Kidney tubule cell (primary cell): ENCODE results near the gene PRKAG2.

Experiments used
- DNase-seq: peaks from one replicate; pipeline ENCODE4 v3.0.0-alpha.2; 2018; ENCODE audit warnings: low spot score

PRKAG2 gene

DNA sequence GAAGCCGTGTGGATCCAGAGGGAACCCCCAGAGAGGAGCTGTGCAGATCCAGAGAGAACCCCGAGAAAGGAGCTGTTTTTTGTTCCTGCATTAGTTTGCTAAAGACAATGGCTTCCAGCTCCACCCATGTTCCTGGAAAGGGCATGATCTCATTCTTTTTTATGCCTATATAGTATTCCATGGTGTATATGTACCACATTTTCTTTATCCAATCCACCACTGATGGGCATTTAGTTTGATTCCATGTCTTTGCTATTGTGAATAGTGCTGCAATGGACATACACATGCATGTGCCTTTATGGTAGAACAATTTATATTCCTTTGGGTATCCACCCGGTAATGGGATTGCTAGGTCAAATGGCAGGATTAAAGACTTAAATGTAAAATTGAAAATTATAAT, 261.9 kb downstream of the PRKAG2 start:
- no peak for DNase-seq

GRCh38 chr7:151614019-151614418, 262.9 kb downstream of the PRKAG2 start:
- DNase-seq = no peak

GRCh38 chr7:151611878-151612277, 265.0 kb downstream of the PRKAG2 start:
- no peak for DNase-seq

DNA sequence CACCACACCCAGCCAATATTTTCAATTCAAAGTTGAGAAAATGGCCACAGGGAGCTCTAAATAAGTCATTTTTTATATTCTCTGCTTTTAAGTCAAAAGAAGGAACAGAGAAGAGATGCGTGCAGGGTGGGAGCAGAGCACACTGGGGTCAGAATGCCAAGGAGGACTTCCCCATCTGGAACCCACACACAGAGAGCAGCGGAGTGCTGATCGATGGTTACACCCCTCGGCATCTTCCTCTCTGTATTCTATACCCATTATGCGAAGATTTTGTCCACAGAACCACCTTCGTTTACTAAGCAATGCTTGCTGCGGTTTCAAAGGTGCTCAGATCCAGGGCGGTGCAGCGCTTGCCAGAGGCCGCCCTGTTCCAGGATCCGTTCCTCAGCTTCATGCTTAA, 265.9 kb downstream of the PRKAG2 start:
- DNase-seq = no peak

DNA sequence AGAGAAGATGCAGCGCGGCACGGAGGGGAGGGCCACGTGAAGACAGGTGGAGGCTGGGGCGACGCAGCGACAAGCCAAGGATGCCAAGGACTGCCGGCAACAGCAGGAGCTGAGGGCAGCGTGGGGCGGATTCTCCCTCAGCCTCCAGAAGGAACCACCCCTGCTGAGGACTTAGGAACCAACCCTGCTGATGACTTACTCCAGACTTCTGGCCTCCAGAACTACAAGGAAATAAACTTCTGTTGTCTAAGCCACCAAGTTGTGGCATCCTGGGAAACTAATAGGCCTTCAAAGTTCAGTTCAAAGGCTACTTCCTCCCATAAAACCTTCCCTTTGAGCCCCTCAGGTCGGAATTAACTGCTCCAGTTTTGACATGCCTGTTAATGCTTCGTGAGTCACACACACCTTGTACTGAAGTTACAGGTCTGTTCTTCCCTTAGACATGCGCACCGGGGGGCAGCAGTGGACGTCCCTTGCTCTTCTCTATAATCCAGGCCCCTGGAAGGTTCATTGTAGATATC, 268.8 kb downstream of the PRKAG2 start:
- DNase-seq = peak; percentile 61

GRCh38 chr7:151607464-151607867, 269.4 kb downstream of the PRKAG2 start:
- peak; percentile 54 for DNase-seq

GRCh38 chr7:151603951-151604350, 273.0 kb downstream of the PRKAG2 start:
- DNase-seq = no peak

DNA sequence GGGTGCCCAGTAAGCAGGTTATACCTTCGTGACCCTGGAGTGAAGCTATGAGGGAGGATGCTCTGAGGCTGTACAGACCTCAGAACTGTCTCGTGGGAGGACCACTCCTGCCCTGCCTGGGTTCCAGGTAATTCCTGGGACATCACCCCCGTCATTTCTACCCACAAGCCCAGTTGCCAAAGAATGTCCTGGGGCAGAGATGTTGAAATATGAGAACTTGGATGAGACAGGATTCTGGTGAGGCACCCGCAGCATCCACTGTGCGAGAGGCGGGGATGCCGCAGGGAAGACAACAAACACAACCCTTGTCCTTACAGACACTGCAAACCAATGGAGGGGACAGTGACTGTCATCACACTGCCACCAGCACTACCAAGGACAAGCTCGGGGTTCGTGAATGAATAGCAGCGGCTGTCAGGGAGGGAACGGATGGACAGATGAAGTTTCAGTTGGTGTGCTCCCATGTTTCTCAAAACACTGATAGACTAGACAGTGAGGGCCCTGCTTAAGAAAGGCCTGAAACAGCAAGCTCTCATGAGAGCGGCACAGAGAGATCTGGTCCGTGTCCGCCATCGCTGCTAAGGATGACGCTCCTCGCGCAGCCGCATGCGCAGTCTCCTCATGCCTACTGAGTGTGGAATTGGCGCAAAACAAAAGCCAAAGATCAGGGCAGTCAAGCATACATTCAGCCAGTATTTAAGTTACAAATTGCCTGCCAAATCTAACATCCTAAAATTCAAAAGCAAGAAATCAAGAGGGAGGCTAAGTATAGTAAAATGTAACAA, 275.2 kb downstream of the PRKAG2 start:
- DNase-seq = no peak

GRCh38 chr7:151600331-151600730, 276.6 kb downstream of the PRKAG2 start:
- DNase-seq = no peak

DNA sequence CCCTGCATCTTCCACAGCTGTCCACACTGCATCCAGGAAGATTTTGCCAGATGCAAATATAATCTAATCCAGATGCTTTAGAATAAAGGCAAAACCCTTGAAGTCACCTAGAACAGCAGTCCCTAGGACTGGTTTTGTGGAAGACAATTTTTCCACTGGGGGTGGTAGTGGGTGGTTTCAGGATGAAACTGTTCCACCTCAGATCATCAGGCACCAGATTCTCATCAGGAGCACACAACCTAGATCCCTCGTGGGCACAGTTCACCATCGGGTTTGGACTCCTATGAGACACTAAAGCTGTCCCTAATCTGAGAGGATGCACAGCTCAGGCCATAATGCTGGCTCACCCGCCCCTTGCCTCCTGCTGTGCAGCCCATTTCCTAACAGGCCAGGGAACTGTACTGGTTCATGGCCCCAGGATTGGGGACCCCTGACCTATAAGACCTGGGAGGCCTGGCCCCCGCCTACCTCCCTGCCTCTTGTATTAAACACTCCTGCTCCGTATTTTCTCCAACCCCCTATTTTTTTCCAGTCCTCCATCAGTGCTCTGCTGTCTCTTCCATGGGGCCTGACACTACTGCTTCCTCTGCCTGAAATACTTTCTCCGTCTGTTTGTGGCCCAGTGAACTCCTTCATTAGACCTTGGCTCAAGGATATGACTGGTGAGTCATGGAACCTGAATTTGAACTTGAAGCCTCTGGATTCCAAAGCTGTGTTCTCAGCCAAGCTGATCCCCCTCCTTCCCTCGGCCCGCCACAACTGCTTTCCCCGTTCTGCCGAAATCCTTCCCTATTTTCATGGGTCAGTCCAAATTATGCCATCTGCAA, 277.3 kb downstream of the PRKAG2 start:
- peak; percentile 93 for DNase-seq

GRCh38 chr7:151597541-151598444, 279.1 kb downstream of the PRKAG2 start:
- peak; percentile 97 for DNase-seq

GRCh38 chr7:151595702-151596350, 281.1 kb downstream of the PRKAG2 start:
- peak; percentile 68 for DNase-seq

DNA sequence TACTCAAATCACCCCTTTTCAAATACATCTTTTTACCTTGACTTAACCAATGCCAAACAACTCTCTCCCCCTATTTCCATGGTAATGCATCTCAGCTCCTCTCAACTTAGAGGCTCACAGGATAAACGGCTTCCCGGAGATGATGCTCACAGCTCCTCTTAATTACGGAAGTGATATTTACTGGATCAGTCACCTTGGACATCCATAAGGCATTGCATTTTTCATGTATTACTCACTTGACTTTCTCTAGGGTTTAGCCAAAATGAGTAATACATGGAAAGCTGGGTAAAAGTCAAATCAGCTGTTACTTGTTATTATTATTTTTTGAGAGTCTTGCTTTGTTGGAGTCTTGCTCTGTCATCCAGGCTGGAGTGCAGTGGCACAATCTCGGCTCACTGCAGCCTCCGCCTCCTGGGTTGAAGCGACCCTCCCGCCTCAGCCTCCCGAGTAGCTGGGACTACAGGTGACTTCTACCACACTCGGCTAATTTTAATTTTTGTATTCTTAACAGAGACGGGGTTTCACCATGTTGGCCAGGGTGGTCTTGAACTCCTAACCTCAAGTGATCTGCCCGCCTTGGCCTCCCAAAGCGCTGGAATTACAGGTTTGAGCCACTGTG, 283.9 kb downstream of the PRKAG2 start:
- peak; percentile 97 for DNase-seq

- DNase-seq = no peak
These were observed 284.6 kb downstream of the PRKAG2 start for GRCh38 chr7:151592330-151592729.

DNA sequence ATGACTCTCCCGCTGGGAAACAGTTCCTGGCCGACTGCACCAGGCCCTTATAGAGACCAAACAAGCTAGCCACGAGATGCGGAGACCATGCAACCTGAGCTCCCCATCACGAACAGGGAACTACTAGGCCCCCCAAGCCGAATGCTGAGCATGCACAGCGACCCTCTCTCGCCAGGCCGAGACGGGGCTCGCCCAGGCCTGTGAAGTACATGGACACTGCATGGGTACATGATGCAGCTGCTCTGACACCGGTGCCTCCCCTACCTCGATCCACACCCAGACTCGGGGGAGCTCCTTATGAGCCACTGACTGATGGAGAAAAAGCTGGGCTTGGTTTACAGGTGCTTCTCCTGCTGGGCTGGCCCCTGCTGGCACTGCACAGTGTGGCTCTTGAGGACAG, 285.0 kb downstream of the PRKAG2 start:
- DNase-seq = no peak

DNA sequence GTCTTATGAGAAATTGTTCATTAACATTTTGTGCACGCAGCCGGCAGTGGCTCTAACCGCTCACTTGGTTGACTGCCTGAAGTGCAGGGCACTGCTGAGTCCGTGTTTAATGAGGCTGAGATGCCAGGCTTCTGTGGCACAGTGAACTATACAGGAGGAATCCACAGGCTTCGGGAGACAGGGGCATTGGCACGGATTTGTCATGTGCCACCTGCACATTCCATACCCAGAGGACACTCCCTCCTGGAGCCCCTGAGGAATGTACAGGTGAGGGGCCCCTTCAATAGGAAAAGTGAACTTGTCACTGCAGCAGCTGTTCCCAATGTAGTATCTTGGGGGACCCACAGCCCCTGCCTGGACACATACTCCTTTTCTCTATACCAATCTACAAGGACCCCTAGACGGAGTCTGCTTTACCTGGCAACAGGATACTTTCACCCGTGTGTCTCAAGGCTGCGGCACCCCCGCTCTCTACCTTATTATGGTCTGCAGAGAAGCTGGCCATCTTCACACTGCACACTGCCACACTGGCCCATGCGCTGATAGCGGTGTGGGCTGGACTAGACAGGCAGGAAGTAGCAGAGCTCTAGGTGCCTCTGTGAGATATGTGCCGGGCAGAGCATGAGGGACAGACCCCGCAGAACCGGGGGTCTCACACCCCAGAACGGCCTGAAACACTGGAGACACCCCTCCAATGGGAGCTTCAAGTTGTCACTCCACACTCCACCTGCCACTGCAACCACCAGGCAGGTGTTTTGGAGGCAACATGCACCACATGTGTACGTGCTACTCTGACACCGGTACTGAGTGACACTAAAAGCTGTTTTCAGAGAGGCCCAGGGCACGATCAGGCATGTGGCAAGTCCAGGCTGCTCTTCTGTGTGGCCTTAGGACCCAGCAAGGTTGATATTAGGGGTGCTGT, 285.8 kb downstream of the PRKAG2 start:
- DNase-seq = peak; percentile 80

- DNase-seq = peak; percentile 37
These were observed 286.7 kb downstream of the PRKAG2 start for GRCh38 chr7:151590071-151590849.

DNA sequence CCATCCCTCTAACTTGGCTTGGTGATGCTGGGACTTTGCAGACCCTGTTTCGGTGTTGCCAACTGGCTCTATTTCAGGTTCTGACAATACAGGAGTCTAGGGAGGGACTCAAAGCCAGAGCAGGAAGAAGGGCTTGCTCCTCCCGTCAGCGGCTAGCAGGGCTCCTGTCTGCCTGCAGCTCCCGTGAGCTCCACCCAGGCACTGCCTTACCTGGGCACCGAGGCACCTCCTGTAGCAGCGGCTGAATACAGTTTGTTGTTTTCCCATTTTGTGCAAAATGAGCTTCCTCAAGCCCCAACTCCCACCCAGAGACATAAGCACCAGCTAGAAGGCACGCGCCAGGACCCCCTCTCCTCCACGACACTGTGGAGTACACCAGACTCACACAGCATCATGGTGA, 287.9 kb downstream of the PRKAG2 start:
- DNase-seq = no peak
